MM.1S (cell line): ENCODE results near the gene UPP1.
"Not testable (repeated sequence)": the region's sequence is repeated elsewhere in the genome, so short reads cannot be mapped to it uniquely, and the experiment has no call there.

Experiments used
- DNase-seq: peaks from one replicate; pipeline ENCODE4 v3.0.0-alpha.2; 2015
- H2AFZ ChIP-seq: fragments of 300-600 bp; sonication (generic); 2 replicates; pipeline ENCODE4 v1.6.0; 2016; ENCODE audit warnings: antibody characterized with exemption, low read length
- H3F3A ChIP-seq: fragments of 300-600 bp; sonication (generic); 2 replicates; pipeline ENCODE4 v1.6.1; 2016; ENCODE audit warnings: mild to moderate bottlenecking, antibody characterized with exemption, low read length, moderate library complexity, mixed read lengths; ENCODE audit not compliant: insufficient read depth
- H3K27ac ChIP-seq: fragments of 300-600 bp; sonication (generic); 2 replicates; pipeline ENCODE4 v1.5.1; 2016; ENCODE audit warnings: mild to moderate bottlenecking, low read length
- H3K27me3 ChIP-seq: fragments of 300-600 bp; sonication (generic); replicated peaks from 2 replicates; pipeline ENCODE4 v1.6.0; 2016; ENCODE audit warnings: low read length; ENCODE audit not compliant: insufficient read depth
- H3K36me3 ChIP-seq: fragments of 300-600 bp; sonication (generic); replicated peaks from 2 replicates; pipeline ENCODE4 v1.6.1; 2016; ENCODE audit warnings: mild to moderate bottlenecking, low read length, mixed read lengths; ENCODE audit not compliant: insufficient read depth
- H3K4me1 ChIP-seq: fragments of 300-600 bp; sonication (generic); 2 replicates; pipeline ENCODE4 v1.6.1; 2016; ENCODE audit warnings: low read length, mixed read lengths
- H3K4me2 ChIP-seq: fragments of 300-600 bp; sonication (generic); 2 replicates; pipeline ENCODE4 v1.6.0; 2016; ENCODE audit warnings: low read depth, low read length
- H3K4me3 ChIP-seq: fragments of 300-600 bp; sonication (generic); 2 replicates; pipeline ENCODE4 v1.5.1; 2016; ENCODE audit warnings: low read length, mixed read lengths
- H3K79me2 ChIP-seq: fragments of 300-600 bp; sonication (generic); 2 replicates; pipeline ENCODE4 v1.6.1; 2016; ENCODE audit warnings: mixed run types, low read length, mixed read lengths
- H3K9ac ChIP-seq: fragments of 300-600 bp; sonication (generic); 2 replicates; pipeline ENCODE4 v1.6.1; 2016; ENCODE audit warnings: low read length, mixed read lengths
- H3K9me2 ChIP-seq: fragments of 300-600 bp; sonication (generic); replicated peaks from 2 replicates; pipeline ENCODE4 v1.6.1; 2016; ENCODE audit warnings: mild to moderate bottlenecking, low read length, mixed read lengths; ENCODE audit not compliant: insufficient read depth
- H3K9me3 ChIP-seq: fragments of 300-600 bp; sonication (generic); replicated peaks from 2 replicates; pipeline ENCODE4 v1.6.1; 2016; ENCODE audit warnings: mild to moderate bottlenecking, low read length, mixed read lengths; ENCODE audit not compliant: insufficient read depth
- H4K20me1 ChIP-seq: fragments of 300-600 bp; sonication (generic); 2 replicates; pipeline ENCODE4 v1.6.1; 2016; ENCODE audit warnings: mild to moderate bottlenecking, low read length, moderate library complexity, mixed read lengths; ENCODE audit not compliant: insufficient read depth
- EZH2 ChIP-seq: fragments of 300-600 bp; sonication (generic); optimal IDR thresholded peaks from 2 replicates; pipeline ENCODE3; 2017; ENCODE audit warnings: low read depth, mild to moderate bottlenecking, antibody characterized with exemption, low read length, mixed read lengths
- EZH2phosphoT487 ChIP-seq: fragments of 300-600 bp; sonication (generic); IDR thresholded peaks from 2 replicates; pipeline ENCODE4 v1.6.1; 2018; ENCODE audit warnings: antibody characterized with exemption, low read length
- TF ChIP-seq, protein P1 (sequence below): fragments of 300-600 bp; sonication (generic); IDR thresholded peaks from 2 replicates; pipeline ENCODE4 v1.5.1; 2016; ENCODE audit warnings: antibody characterized with exemption, low read length, mixed read lengths

The UPP1 gene

DNA sequence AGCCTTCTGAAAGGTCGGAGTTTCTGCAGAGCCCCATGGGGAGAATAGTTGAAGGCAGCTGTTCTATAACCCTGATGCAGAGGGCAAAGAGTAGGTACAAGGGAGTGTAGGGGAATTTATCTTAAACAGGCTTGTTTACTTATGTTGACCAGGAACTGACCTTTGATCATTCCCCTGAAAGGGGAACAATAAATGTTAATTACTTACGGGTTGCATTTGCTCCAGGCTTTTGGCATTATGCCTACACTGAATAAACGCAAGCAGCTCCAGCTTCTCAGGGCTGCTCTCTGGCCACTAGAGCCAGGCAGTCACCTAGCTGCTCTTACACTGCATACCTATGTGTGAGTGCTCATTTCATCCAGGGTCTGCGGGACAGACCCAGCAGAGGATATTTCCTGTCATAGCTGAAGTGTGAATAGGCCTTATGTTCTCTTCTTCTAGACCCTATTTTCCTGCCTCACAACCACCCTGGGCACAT lies 55.3 kb downstream of the UPP1 start:
- H3K27ac ChIP-seq, result no peak overlapping the region
- no peak overlapping the region for H3K9ac ChIP-seq
- H3K79me2 ChIP-seq, result no peaks in the 10 kb centered on the region
- no peaks in the 10 kb centered on the region for H3K9me3 ChIP-seq
- H3K36me3 ChIP-seq, result no peaks in the 10 kb centered on the region
- H3F3A ChIP-seq, result no peaks in the 10 kb centered on the region
- peaks cover 5% of the 10 kb centered on the region; the same call in 1 of the 2 replicates for H3K4me1 ChIP-seq
- no peak for TF ChIP-seq EZH2phosphoT487
- no peaks in the 10 kb centered on the region for H4K20me1 ChIP-seq
- no peak overlapping the region for H3K4me2 ChIP-seq
- H3K27me3 ChIP-seq, result no peaks in the 10 kb centered on the region
- DNase-seq, result no peak
- no peak overlapping the region for H3K4me3 ChIP-seq
- H2AFZ ChIP-seq, result no peak overlapping the region
- no peaks in the 10 kb centered on the region for H3K9me2 ChIP-seq

- no peak for DNase-seq
- H3K36me3 ChIP-seq, result no peaks in the 10 kb centered on the region
- TF ChIP-seq, protein P1, sequence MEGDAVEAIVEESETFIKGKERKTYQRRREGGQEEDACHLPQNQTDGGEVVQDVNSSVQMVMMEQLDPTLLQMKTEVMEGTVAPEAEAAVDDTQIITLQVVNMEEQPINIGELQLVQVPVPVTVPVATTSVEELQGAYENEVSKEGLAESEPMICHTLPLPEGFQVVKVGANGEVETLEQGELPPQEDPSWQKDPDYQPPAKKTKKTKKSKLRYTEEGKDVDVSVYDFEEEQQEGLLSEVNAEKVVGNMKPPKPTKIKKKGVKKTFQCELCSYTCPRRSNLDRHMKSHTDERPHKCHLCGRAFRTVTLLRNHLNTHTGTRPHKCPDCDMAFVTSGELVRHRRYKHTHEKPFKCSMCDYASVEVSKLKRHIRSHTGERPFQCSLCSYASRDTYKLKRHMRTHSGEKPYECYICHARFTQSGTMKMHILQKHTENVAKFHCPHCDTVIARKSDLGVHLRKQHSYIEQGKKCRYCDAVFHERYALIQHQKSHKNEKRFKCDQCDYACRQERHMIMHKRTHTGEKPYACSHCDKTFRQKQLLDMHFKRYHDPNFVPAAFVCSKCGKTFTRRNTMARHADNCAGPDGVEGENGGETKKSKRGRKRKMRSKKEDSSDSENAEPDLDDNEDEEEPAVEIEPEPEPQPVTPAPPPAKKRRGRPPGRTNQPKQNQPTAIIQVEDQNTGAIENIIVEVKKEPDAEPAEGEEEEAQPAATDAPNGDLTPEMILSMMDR, result no peak
- TF ChIP-seq EZH2phosphoT487 (no peak), EZH2 (no peak)
- H3K4me1 ChIP-seq, result no peaks in the 10 kb centered on the region
- H2AFZ ChIP-seq, result no peak overlapping the region
- H3K27me3 ChIP-seq, result no peaks in the 10 kb centered on the region
- H4K20me1 ChIP-seq, result no peaks in the 10 kb centered on the region
- H3F3A ChIP-seq, result no peaks in the 10 kb centered on the region
- no peak overlapping the region for H3K4me2 ChIP-seq
- no peaks in the 10 kb centered on the region for H3K79me2 ChIP-seq
- no peak overlapping the region for H3K4me3 ChIP-seq
- H3K9me2 ChIP-seq, result no peaks in the 10 kb centered on the region
- H3K27ac ChIP-seq, result no peak overlapping the region
- no peaks in the 10 kb centered on the region for H3K9me3 ChIP-seq
- no peak overlapping the region for H3K9ac ChIP-seq
These were observed 58.1 kb downstream of the UPP1 start for GRCh38 chr7:48147078-48147591.

DNA sequence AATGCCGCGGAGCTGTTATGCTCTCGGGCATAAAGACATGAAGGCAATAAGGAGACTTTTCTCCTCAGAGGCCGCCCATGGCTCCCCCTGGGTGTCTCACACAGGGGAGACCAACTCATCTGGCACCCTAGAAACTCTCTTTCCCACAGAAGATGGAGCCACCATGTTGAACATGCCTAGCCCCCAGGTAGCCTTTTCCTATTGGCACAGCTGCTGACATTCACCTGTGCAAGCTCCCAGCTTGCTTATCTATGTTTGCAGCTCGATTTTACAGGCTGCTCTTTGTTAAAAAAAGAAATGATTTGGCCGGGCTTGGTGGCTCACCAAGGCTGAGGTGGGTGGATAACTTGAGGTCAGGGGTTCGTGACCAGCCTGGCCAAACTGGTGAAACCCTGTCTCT lies 58.6 kb downstream of the UPP1 start:
- H3K27me3 ChIP-seq, H3K4me1 ChIP-seq, H3K79me2 ChIP-seq, H4K20me1 ChIP-seq, H2AFZ ChIP-seq, H3K9ac ChIP-seq, H3K27ac ChIP-seq, H3K4me3 ChIP-seq, H3K9me3 ChIP-seq, H3F3A ChIP-seq, H3K9me2 ChIP-seq, DNase-seq, H3K4me2 ChIP-seq, H3K36me3 ChIP-seq: not testable (repeated sequence)

DNA sequence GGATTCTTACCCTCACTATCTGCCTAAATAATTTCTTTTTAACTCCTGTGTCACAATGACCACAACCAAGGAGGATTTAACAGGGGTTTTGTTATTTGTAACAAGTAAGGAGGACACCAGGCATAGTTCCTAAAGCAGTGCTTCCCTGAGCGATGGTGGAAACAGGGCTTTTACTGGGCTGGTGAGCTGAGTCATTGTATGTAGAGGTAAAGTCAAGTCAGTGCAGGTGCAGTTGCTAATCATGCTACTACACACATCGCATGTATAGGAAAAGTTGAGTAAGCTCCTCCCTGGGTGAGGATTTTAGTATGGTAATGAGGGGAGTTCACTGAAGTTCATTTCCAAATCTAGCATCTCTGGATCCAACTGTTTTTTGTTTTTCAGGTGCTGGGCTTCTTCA lies 59.2 kb downstream of the UPP1 start:
- no peak for DNase-seq
- Histone ChIP-seq H3K4me2 (no peak overlapping the region), H3F3A (no peaks in the 10 kb centered on the region), H3K27me3 (no peaks in the 10 kb centered on the region), H3K4me1 (no peaks in the 10 kb centered on the region), H3K4me3 (no peak overlapping the region), H3K27ac (no peak overlapping the region), H3K9ac (no peak overlapping the region), H3K79me2 (no peaks in the 10 kb centered on the region), H4K20me1 (no peaks in the 10 kb centered on the region), H2AFZ (no peak overlapping the region), H3K9me2 (no peaks in the 10 kb centered on the region), H3K9me3 (no peaks in the 10 kb centered on the region), H3K36me3 (no peaks in the 10 kb centered on the region)
- TF ChIP-seq, protein P1, result no peak
- TF ChIP-seq EZH2 (no peak), EZH2phosphoT487 (no peak)
